DMS114 treated with DMSO at 0.1 percent for 48 hours (cell line): Measurements from ENCODE around the gene NKX1-1.

Source experiments
- DNase-seq: peaks from one replicate; lab custom pipeline; 2025; ENCODE audit not compliant: unreplicated experiment; lab: John Stamatoyannopoulos, UW

The NKX1-1 gene

GRCh38 chr4:1417522-1418390 lies 11.5 kb upstream of the NKX1-1 start:
- no peak for DNase-seq

GRCh38 chr4:1416948-1417260 lies 10.7 kb upstream of the NKX1-1 start:
- no peak for DNase-seq

- DNase-seq = no peak
These were observed 10.1 kb upstream of the NKX1-1 start for GRCh38 chr4:1416051-1416947.

GRCh38 chr4:1415681-1415981 lies 9.4 kb upstream of the NKX1-1 start:
- DNase-seq = no peak

- DNase-seq = no peak
These were observed 8.8 kb upstream of the NKX1-1 start for GRCh38 chr4:1414831-1415680.

GRCh38 chr4:1413687-1414479 lies 7.6 kb upstream of the NKX1-1 start:
- DNase-seq = no peak

- DNase-seq = no peak
These were observed 7.0 kb upstream of the NKX1-1 start for GRCh38 chr4:1413204-1413663.

GRCh38 chr4:1412376-1413203 lies 6.3 kb upstream of the NKX1-1 start:
- no peak for DNase-seq

GRCh38 chr4:1411436-1412375 lies 5.5 kb upstream of the NKX1-1 start:
- DNase-seq = no peak

- no peak for DNase-seq
These were observed 4.5 kb upstream of the NKX1-1 start for GRCh38 chr4:1410491-1411325.

GRCh38 chr4:1409491-1410425 lies 3.5 kb upstream of the NKX1-1 start:
- DNase-seq = no peak

GRCh38 chr4:1409079-1409478 lies 2.8 kb upstream of the NKX1-1 start:
- DNase-seq = no peak

GRCh38 chr4:1408418-1408817 lies 2.2 kb upstream of the NKX1-1 start:
- DNase-seq = no peak

- DNase-seq = no peak
These were observed 1.6 kb upstream of the NKX1-1 start for GRCh38 chr4:1407657-1408333.

- peak; percentile 19 for DNase-seq
These were observed 877 bp upstream of the NKX1-1 start for GRCh38 chr4:1406981-1407656.
